IMR-90 (cell line): ENCODE data around the gene TMEM176A.

Experiments used
- CHD1 ChIP-seq: IDR thresholded peaks from 2 replicates; pipeline ENCODE4 v1.6.1; 2012; ENCODE audit warnings: low read depth, low read length, improper control_type of control experiment
- CTCF ChIP-seq: conservative IDR thresholded peaks from 2 replicates; pipeline ENCODE4 v1.5.1; 2012; ENCODE audit warnings: mild to moderate bottlenecking, low read depth, low read length, improper control_type of control experiment
- FOS ChIP-seq: fragments of 150-350 bp; IDR thresholded peaks from 2 replicates; pipeline ENCODE4 v1.6.1; 2016; ENCODE audit warnings: low read depth, low read length
- POLR2A ChIP-seq: IDR thresholded peaks from 2 replicates; pipeline ENCODE4 v1.6.1; 2012; ENCODE audit warnings: mild to moderate bottlenecking, low read depth, low read length
- SMC3 ChIP-seq: fragments of 150-350 bp; IDR thresholded peaks from 2 replicates; pipeline ENCODE4 v1.6.1; 2016; ENCODE audit warnings: low read depth, mild to moderate bottlenecking, antibody characterized with exemption, low read length, moderate library complexity
- USF2 ChIP-seq: fragments of 150-350 bp; IDR thresholded peaks from 2 replicates; pipeline ENCODE4 v1.6.1; 2017; ENCODE audit warnings: mild to moderate bottlenecking, antibody characterized with exemption, low read length, low read depth

- no peak for TF ChIP-seq POLR2A
- TF ChIP-seq CTCF: no peak
- TF ChIP-seq CHD1: no peak
- no peak for TF ChIP-seq SMC3
- no peak for TF ChIP-seq FOS
- TF ChIP-seq USF2: no peak
These were observed 30.8 kb upstream of the TMEM176A start for GRCh38 chr7:150769768-150770167.
